Spleen (tissue), 11 donors: ENCODE results near the gene FAAH. TPM values are rescaled to one million over a fixed set of nuclear protein-coding genes. Genes with fewer than 3 reads are reported as not detected.
A peak's percentile ranks its signal among the peaks of the same experiment; 100 is the strongest.

Source experiments
- DNase-seq: peaks from one replicate; pipeline ENCODE4 v3.0.0-alpha.2; 2020
- H3K27ac ChIP-seq, 8 donors: fragments of 200-600 bp; sonication (generic) in 7 of 8; 1 replicate in 4 of 8; 2 replicates in 4 of 8; pipeline versions ENCODE4 v1.5.0 to v1.8.0; 2016 to 2021; ENCODE audit warnings: inconsistent platforms in 4 of 8, mild to moderate bottlenecking in 4 of 8, moderate library complexity in 1 of 8
- H3K27me3 ChIP-seq, 7 donors: fragments of 200-600 bp; sonication (generic) in 6 of 7; replicated peaks in 1 of 7; 1 replicate in 4 of 7; 2 replicates in 3 of 7; pipeline versions ENCODE4 v1.5.0 to v1.8.0; 2016 to 2021; ENCODE audit warnings: inconsistent platforms in 3 of 7, mild to moderate bottlenecking in 1 of 7
- H3K36me3 ChIP-seq, 6 donors: fragments of 200-600 bp; sonication (generic) in 5 of 6; 1 replicate in 4 of 6; 2 replicates in 2 of 6; pipeline versions ENCODE4 v1.5.0 to v1.8.0; 2016 to 2021; ENCODE audit warnings: inconsistent platforms in 2 of 6
- H3K4me1 ChIP-seq, 6 donors: fragments of 200-600 bp; sonication (generic) in 5 of 6; 1 replicate in 3 of 6; 2 replicates in 3 of 6; pipeline versions ENCODE4 v1.5.0 to v1.8.0; 2016 to 2021; ENCODE audit warnings: inconsistent platforms in 3 of 6
- H3K4me3 ChIP-seq, 8 donors: fragments of 200-600 bp; sonication (generic) in 7 of 8; 1 replicate in 4 of 8; 2 replicates in 4 of 8; pipeline versions ENCODE4 v1.5.0 to v1.8.0; 2016 to 2021; ENCODE audit warnings: inconsistent platforms in 4 of 8, mild to moderate bottlenecking in 4 of 8, moderate library complexity in 2 of 8
- H3K9me3 ChIP-seq, 8 donors: fragments of 200-600 bp; sonication (generic) in 7 of 8; 1 replicate in 4 of 8; 2 replicates in 4 of 8; pipeline versions ENCODE4 v1.5.0 to v1.8.0; 2016 to 2021; ENCODE audit warnings: inconsistent platforms in 4 of 8
- POLR2A ChIP-seq, 3 donors: fragments of 450-650 bp; IDR thresholded peaks; one replicate each; pipeline ENCODE4 v1.5.1; 2017; ENCODE audit warnings: antibody characterized with exemption in 3 of 3, mild to moderate bottlenecking in 1 of 3
- POLR2AphosphoS5 ChIP-seq, 3 donors: sonication (generic); formaldehyde crosslinking; IDR thresholded peaks; one replicate each; pipeline ENCODE4 v1.5.1; 2017; ENCODE audit warnings: antibody characterized with exemption in 3 of 3
- WGBS, 5 donors: extraction: QIAGEN DNeasy Blood & Tissue Kit in 3 of 5; methylation state at CpG; one replicate each; pipeline versions ENCODE4 v1.1.5 to v1.1.7; 2013 to 2018; 5-methylcytosine and 5-hydroxymethylcytosine counted together
- intact Hi-C: fragments of 100-400 bp; cut with DNase I; formaldehyde crosslinking; loops from one replicate; pipeline ENCODE4 v1.15.0; 2023; ENCODE audit warnings: low total_unique reads
- polyA plus RNA-seq, 3 donors: library from polyadenylated mRNA; stranded (reverse); fragments of 200-250 nt; gene quantifications; one replicate each; pipeline ENCODE4 v1.2.1, GENCODE V29; 2013
- total RNA-seq, 7 donors: library from RNA; depleted of rRNA in 3 of 7; stranded (reverse); fragments of >200 nt in 3 of 7; fragmentation: NEBNext Ultra II Directional in 4 of 7; extraction: Animal tissue kit (Norgen Biotek cat#: 25700) in 4 of 7; gene quantifications; one replicate each; pipeline versions ENCODE4 v1.1.0 to v1.2.1, GENCODE V29; 2016 to 2021
- TF ChIP-seq, protein P1 (sequence below), 11 experiments: fragments of 200-600 bp in 7 of 11; fragments of 450-650 bp in 4 of 11; sonication (generic) in 4 of 11; IDR thresholded peaks in 8 of 11; conservative IDR thresholded peaks in 3 of 11; 1 replicate in 7 of 11; 2 replicates in 4 of 11; pipeline versions ENCODE4 v1.4.0 to v1.8.0; 2016 to 2021; ENCODE audit warnings: antibody characterized with exemption in 11 of 11, inconsistent platforms in 4 of 11, mild to moderate bottlenecking in 1 of 11
- donor health status: healthy with polysubstance abuse.
- donor health status: DM: no; HTN: no; CAD: no; lungs with moderate emphysema.
- donor health status: DM: no; HTN: no; CAD: no.
- donor health status: Bipolar disorder and iron deficiency.
- donor health status: healthy.
- donor health status: DM: no; HTN: no; CAD: no.
- donor health status: DM: yes; HTN: yes; CAD: no.

Gene FAAH
- total and polyA plus RNA-seq, 10 donors, result 5.2 to 15.3 (median 7.8) TPM

DNA sequence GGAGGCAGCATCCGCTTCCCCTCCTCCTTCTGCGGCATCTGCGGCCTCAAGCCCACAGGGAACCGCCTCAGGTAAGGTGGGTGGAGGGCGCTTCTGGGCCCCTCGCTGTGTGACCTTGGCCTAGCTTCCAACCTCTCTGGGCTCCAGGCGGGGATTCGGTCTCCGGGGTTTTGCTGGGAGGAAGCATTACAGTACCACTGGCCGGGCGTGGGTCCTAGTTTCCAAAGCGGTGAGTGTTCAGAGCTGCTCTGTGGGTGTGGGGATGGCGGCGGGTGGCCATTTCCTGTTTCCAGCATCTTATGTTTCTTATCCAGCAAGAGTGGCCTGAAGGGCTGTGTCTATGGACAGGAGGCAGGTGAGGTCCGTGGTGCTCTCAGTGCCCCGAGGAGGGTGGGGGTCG is 11.6 kb downstream of the FAAH start:
- intact Hi-C loops, result no loop called here

DNA sequence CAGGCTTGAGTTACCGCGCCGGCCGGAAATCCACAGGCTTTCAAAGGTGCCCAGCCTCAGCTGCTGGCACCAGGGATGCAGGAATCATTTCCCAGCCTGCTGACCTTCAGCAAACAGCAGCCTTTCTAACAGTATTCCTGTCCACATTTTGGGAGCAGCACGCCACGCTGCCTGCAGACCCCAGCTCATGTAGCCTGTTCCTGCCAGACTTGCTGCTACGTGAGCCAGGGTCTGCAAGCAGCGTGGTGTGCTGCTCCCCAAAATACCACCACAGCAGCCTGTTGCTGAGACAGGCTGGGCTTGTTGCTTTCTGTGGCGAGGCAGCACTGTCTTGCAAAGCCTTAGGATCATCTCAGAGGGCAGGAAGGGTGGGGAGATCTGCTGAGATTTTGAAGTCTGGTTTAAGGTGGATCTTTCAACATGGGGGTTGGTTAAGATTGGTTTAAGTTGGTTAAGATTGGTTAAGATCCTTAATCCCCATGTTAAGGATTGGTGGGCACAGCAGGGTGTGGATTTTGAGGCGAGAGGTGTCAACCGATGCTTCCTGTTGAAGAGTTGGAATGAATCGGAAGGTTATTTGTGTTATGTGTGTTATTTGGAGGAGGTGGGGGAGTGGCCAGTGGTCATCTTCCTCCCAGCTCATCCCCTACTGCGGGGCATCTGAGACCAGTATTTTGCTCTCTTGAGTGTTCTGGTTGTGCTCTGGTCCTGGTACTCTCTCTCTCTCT is 12.9 kb downstream of the FAAH start:
- Histone ChIP-seq H3K4me3 (peak overlapping the region in 4 of 8 donors; percentile 3 to 48 (median 20)), H3K4me1 (peaks cover 0 to 24% (median 14%) of the 10 kb centered on the region in 6 donors), H3K27me3 (no peaks in the 10 kb centered on the region), H3K9me3 (no peaks in the 10 kb centered on the region), H3K27ac (no peak overlapping the region), H3K36me3 (peaks cover 0 to 25% (median 0%) of the 10 kb centered on the region in 6 donors)
- intact Hi-C loops, result no loop called here
- TF ChIP-seq, protein P1, sequence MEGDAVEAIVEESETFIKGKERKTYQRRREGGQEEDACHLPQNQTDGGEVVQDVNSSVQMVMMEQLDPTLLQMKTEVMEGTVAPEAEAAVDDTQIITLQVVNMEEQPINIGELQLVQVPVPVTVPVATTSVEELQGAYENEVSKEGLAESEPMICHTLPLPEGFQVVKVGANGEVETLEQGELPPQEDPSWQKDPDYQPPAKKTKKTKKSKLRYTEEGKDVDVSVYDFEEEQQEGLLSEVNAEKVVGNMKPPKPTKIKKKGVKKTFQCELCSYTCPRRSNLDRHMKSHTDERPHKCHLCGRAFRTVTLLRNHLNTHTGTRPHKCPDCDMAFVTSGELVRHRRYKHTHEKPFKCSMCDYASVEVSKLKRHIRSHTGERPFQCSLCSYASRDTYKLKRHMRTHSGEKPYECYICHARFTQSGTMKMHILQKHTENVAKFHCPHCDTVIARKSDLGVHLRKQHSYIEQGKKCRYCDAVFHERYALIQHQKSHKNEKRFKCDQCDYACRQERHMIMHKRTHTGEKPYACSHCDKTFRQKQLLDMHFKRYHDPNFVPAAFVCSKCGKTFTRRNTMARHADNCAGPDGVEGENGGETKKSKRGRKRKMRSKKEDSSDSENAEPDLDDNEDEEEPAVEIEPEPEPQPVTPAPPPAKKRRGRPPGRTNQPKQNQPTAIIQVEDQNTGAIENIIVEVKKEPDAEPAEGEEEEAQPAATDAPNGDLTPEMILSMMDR (IDR thresholded peaks at IDR 0.05 in 8 of 11, conservative IDR thresholded peaks at IDR 0.05 in 3 of 11), result no peak
- no peak for TF ChIP-seq POLR2A (IDR thresholded peaks at IDR 0.05)
- no peak for TF ChIP-seq POLR2AphosphoS5 (IDR thresholded peaks at IDR 0.05)
- WGBS, 5 donors, result 70 to 79% (median 77%) methylated on average over 9 to 13 of the region's 13 CpGs
- DNase-seq, result peak; percentile 45

More for the DNA sequence above, 11.6 kb downstream of the FAAH start:
- 77 to 92% (median 84%) methylated on average over 8 to 17 of the region's 17 CpGs for WGBS, 5 donors
- H3K4me3 ChIP-seq, result no peak overlapping the region
- no peaks in the 10 kb centered on the region for H3K27me3 ChIP-seq
- TF ChIP-seq POLR2AphosphoS5 (IDR thresholded peaks at IDR 0.05) (no peak), POLR2A (IDR thresholded peaks at IDR 0.05) (no peak)
- TF ChIP-seq, protein P1 (IDR thresholded peaks at IDR 0.05 in 8 of 11, conservative IDR thresholded peaks at IDR 0.05 in 3 of 11), result no peak
- no peak for DNase-seq
- no peaks in the 10 kb centered on the region for H3K9me3 ChIP-seq
- H3K36me3 ChIP-seq, result peaks cover 0 to 20% (median 0%) of the 10 kb centered on the region in 6 donors
- H3K27ac ChIP-seq, result no peak overlapping the region
- H3K4me1 ChIP-seq, result peaks cover 0 to 30% (median 16%) of the 10 kb centered on the region in 6 donors

DNA sequence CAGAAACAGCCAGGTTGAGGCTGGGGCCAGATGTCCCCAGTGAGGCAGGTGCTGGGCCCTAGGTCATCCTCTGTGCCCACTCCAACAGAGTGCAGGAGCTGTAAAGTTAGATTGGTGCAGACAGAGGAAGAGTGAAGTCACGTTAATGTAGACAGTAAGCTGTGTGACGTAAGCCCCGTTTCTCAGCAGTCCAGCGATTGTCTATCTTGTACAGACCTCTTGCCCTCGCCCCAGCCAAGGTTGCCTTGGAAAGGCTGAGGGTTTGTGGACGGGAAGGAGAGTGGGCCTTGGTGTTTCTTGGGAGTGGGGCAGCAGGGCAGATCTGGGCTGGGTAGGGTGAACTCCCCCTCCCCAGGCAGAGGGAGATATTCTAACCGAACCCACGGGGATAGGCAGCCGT is 13.5 kb downstream of the FAAH start:
- H3K36me3 ChIP-seq, result peaks cover 0 to 25% (median 0%) of the 10 kb centered on the region in 6 donors
- intact Hi-C loops, result no loop called here

More for the DNA sequence above, 13.5 kb downstream of the FAAH start:
- Histone ChIP-seq H3K4me3 (no peak overlapping the region), H3K4me1 (peaks cover 0 to 18% (median 11%) of the 10 kb centered on the region in 6 donors), H3K9me3 (no peaks in the 10 kb centered on the region), H3K27ac (no peak overlapping the region), H3K27me3 (no peaks in the 10 kb centered on the region)
- no peak for TF ChIP-seq POLR2A (IDR thresholded peaks at IDR 0.05)
- TF ChIP-seq, protein P1 (IDR thresholded peaks at IDR 0.05 in 8 of 11, conservative IDR thresholded peaks at IDR 0.05 in 3 of 11), result no peak
- TF ChIP-seq POLR2AphosphoS5 (IDR thresholded peaks at IDR 0.05), result no peak
- WGBS, 5 donors, result 86 to 93% (median 92%) methylated on average over 9 of the region's 9 CpGs
- peak; percentile 50 for DNase-seq
